ENCODE data around the gene DCAF7.

The DCAF7 gene, protein sequence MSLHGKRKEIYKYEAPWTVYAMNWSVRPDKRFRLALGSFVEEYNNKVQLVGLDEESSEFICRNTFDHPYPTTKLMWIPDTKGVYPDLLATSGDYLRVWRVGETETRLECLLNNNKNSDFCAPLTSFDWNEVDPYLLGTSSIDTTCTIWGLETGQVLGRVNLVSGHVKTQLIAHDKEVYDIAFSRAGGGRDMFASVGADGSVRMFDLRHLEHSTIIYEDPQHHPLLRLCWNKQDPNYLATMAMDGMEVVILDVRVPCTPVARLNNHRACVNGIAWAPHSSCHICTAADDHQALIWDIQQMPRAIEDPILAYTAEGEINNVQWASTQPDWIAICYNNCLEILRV

GRCh38 chr17:63549946-63550816 is at the start of gene DCAF7:
Gene DCAF7 (plus strand): TSS chr17:63550477. CDS start chr17:63550678, 201 bp downstream.
- TF ChIP-seq, protein P1, sequence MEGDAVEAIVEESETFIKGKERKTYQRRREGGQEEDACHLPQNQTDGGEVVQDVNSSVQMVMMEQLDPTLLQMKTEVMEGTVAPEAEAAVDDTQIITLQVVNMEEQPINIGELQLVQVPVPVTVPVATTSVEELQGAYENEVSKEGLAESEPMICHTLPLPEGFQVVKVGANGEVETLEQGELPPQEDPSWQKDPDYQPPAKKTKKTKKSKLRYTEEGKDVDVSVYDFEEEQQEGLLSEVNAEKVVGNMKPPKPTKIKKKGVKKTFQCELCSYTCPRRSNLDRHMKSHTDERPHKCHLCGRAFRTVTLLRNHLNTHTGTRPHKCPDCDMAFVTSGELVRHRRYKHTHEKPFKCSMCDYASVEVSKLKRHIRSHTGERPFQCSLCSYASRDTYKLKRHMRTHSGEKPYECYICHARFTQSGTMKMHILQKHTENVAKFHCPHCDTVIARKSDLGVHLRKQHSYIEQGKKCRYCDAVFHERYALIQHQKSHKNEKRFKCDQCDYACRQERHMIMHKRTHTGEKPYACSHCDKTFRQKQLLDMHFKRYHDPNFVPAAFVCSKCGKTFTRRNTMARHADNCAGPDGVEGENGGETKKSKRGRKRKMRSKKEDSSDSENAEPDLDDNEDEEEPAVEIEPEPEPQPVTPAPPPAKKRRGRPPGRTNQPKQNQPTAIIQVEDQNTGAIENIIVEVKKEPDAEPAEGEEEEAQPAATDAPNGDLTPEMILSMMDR (IDR thresholded peaks at IDR 0.05; ENCODE audit: extremely low read depth, missing control alignments), result no peak
- peak; percentile 98 for DNase-seq (ENCODE audit: low spot score)

- TF ChIP-seq, protein P1 (IDR thresholded peaks at IDR 0.05; ENCODE audit: extremely low read depth, missing control alignments), result no peak
- DNase-seq (ENCODE audit: low spot score), result no peak
Measured at GRCh38 chr17:63500543-63501390, 49.5 kb upstream of the DCAF7 start.

DNA sequence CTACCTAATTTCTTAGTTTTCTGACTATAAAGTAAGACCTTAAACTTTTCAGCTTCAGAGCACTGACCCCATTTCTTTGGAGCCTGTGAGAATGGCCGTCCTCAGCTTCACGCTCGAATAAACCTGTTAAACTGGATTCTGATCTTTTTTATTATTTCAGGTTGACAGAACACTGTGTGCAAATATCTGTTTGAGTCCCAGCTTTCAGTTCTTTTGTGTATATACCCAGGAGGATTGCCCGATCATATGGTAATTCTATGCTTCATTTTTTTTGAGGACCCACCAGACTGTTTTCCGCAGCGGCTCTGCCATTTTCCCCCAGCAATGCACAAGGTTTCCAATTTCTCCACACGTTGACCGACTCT is 47.0 kb upstream of the DCAF7 start:
- TF ChIP-seq, protein P1 (IDR thresholded peaks at IDR 0.05; ENCODE audit: extremely low read depth, missing control alignments), result no peak
- no peak for DNase-seq (ENCODE audit: low spot score)

GRCh38 chr17:63504261-63504660 is 46.0 kb upstream of the DCAF7 start:
- no peak for DNase-seq (ENCODE audit: low spot score)
- TF ChIP-seq, protein P1 (IDR thresholded peaks at IDR 0.05; ENCODE audit: extremely low read depth, missing control alignments), result no peak

DNA sequence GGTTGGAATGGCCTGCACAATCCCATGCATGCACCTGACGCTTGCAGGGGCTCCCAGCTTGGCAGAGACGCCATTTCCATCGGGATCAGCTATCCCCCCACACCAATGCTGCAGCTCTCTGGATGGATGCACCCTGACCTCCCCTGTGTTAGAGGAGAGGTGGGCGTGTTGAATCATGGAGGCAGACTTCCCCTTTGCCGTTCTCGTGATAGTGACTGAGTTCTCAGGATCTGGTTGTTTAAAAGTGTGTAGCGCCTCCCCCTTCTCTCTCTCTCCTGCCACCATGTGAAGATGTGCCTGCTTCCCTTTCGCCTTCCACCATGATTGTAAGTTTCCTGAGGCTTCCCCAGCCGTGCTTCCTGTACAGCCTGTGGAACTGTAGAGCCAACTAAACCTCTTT is 44.9 kb upstream of the DCAF7 start:
- no peak for DNase-seq (ENCODE audit: low spot score)
- TF ChIP-seq, protein P1 (IDR thresholded peaks at IDR 0.05; ENCODE audit: extremely low read depth, missing control alignments), result no peak

DNA sequence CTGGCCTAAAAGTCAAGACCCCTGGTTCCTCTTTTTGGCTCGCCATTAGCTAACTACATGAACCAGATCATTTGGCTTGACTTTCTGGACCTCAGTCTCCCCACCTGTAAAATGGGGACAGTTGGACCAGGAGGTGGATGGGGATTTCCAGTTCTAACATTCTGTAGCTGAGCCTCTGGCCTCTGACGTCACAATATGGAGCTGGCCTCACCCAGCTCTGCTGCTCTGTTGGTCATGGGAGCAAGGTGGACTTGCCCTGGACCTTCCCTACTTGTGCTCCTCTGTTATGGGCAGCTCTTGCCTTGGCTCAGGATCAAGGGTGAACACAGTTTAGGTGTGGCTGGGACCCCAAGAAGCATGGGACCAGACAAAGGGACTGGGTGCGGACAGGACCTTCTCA is 43.6 kb upstream of the DCAF7 start:
- no peak for DNase-seq (ENCODE audit: low spot score)
- TF ChIP-seq, protein P1 (IDR thresholded peaks at IDR 0.05; ENCODE audit: extremely low read depth, missing control alignments), result no peak

Measured in GM20000 (cell line).